H1 (cell line): ENCODE results near the gene TSPAN15. TPM values are rescaled to one million over a fixed set of nuclear protein-coding genes. Genes with fewer than 3 reads are reported as not detected.

Experiments used
- BCL11A ChIP-seq, 2 experiments: IDR thresholded peaks; one replicate each; pipeline ENCODE4 v1.6.1; 2011; ENCODE audit warnings: low read depth in 2 of 2, low read length in 2 of 2, mild to moderate bottlenecking in 2 of 2
- CHD7 ChIP-seq: fragments of 300-600 bp; sonication (generic); IDR thresholded peaks from 2 replicates; pipeline ENCODE4 v1.7.1; 2012; ENCODE audit warnings: low read length, moderate library complexity, mild to moderate bottlenecking, inconsistent platforms; ENCODE audit not compliant: insufficient replicate concordance
- EGR1 ChIP-seq: IDR thresholded peaks from 2 replicates; pipeline ENCODE4 v1.6.1; 2011; ENCODE audit warnings: low read depth, low read length, borderline replicate concordance
- GABPA ChIP-seq: IDR thresholded peaks from 2 replicates; pipeline ENCODE4 v1.6.1; 2011; ENCODE audit warnings: mild to moderate bottlenecking, low read length, moderate library complexity, borderline replicate concordance; ENCODE audit not compliant: insufficient read depth
- HDAC2 ChIP-seq, 2 experiments: fragments of 300-600 bp in 1 of 2; sonication (generic) in 1 of 2; IDR thresholded peaks; 2 replicates each; pipeline ENCODE4 v1.6.1; 2011 to 2012; ENCODE audit warnings: low read depth in 2 of 2, low read length in 2 of 2, mild to moderate bottlenecking in 2 of 2, moderate library complexity in 2 of 2, borderline replicate concordance in 1 of 2, inconsistent platforms in 1 of 2
- RNF2 ChIP-seq: fragments of 200-900, 300-1000 bp; sonication (generic); IDR thresholded peaks from 2 replicates; pipeline ENCODE4 v1.7.1; 2016; ENCODE audit warnings: borderline replicate concordance, low read depth, mild to moderate bottlenecking, antibody characterized with exemption, low read length; ENCODE audit not compliant: poor library complexity, severe bottlenecking; ENCODE audit errors: missing control alignments
- SIRT6 ChIP-seq: IDR thresholded peaks from one replicate; pipeline ENCODE4 v1.7.1; 2012; ENCODE audit warnings: low read length, inconsistent platforms
- SP2 ChIP-seq: IDR thresholded peaks from 2 replicates; pipeline ENCODE4 v1.6.1; 2012; ENCODE audit warnings: mild to moderate bottlenecking, low read length, inconsistent platforms
- YY1 ChIP-seq: IDR thresholded peaks from 2 replicates; pipeline ENCODE4 v1.6.1; 2011; ENCODE audit warnings: low read depth, mild to moderate bottlenecking, low read length
- polyA plus RNA-seq, 7 experiments: library from polyadenylated mRNA; depleted of rRNA in 3 of 7; stranded (reverse) in 5 of 7; unstranded in 2 of 7; fragments of >200 nt in 5 of 7; fragments of 200-250 nt in 2 of 7; gene quantifications; 1 replicate in 5 of 7; 2 replicates in 1 of 7; 4 replicates in 1 of 7; pipeline versions ENCODE4 v1.2.1 to v1.2.3, GENCODE V29; 2011 to 2013; ENCODE audit warnings: missing spikeins in 2 of 7, mixed read lengths in 2 of 7
- total RNA-seq: library from RNA; stranded (reverse); fragmentation: NEBNext Ultra II Directional; extraction: Animal tissue kit (Norgen Biotek cat#: 25700); gene quantifications from 2 replicates; pipeline ENCODE4 v1.2.1, GENCODE V29; 2021

The TSPAN15 gene
- total and polyA plus RNA-seq, 2 of the 8 experiments (the other 6 are each of a cell fraction or from before 2014, with no cell fraction given): 9.7 to 20.0 TPM

- no peak for TF ChIP-seq CHD7
- no peak for TF ChIP-seq HDAC2 (IDR thresholded peaks at IDR 0.05; ENCODE audit: borderline replicate concordance in 1 of 2, low read depth in 2 of 2, low read length in 2 of 2)
- no peak for TF ChIP-seq SIRT6
- no peak for TF ChIP-seq EGR1
- TF ChIP-seq RNF2: no peak
- no peak for TF ChIP-seq BCL11A (IDR thresholded peaks at IDR 0.05; ENCODE audit: low read depth in 2 of 2, low read length in 2 of 2)
- no peak for TF ChIP-seq SP2
- no peak for TF ChIP-seq YY1
- no peak for TF ChIP-seq GABPA
These were observed 8.8 kb downstream of the TSPAN15 start (continued) for GRCh38 chr10:69459893-69460575.
